SW 1271 (cell line): ENCODE data around the gene CREB5.

Experiments
- DNase-seq, 2 experiments: peaks; one replicate each; lab custom pipeline; 2025; lab: John Stamatoyannopoulos, UW

Gene CREB5

GRCh38 chr7:28685644-28686417 is 273.5 kb downstream of the CREB5 start:
- DNase-seq = peak; percentile 35 to 89

- DNase-seq = no peak
These were observed 274.1 kb downstream of the CREB5 start for GRCh38 chr7:28686418-28686800.

GRCh38 chr7:28687537-28687936 is 275.2 kb downstream of the CREB5 start:
- DNase-seq = no peak

GRCh38 chr7:28688174-28688573 is 275.9 kb downstream of the CREB5 start:
- no peak for DNase-seq

- DNase-seq = no peak
These were observed 276.3 kb downstream of the CREB5 start for GRCh38 chr7:28688651-28689050.

- DNase-seq = no peak
These were observed 283.3 kb downstream of the CREB5 start for GRCh38 chr7:28695300-28696295.

GRCh38 chr7:28697913-28698563 is 285.7 kb downstream of the CREB5 start:
- DNase-seq = no peak

- no peak for DNase-seq
These were observed 286.5 kb downstream of the CREB5 start for GRCh38 chr7:28698840-28699239.

- DNase-seq = no peak
These were observed 287.8 kb downstream of the CREB5 start for GRCh38 chr7:28700096-28700495.

GRCh38 chr7:28700790-28701203 is 288.5 kb downstream of the CREB5 start:
- DNase-seq = no peak

GRCh38 chr7:28701731-28702130 is 289.4 kb downstream of the CREB5 start:
- no peak for DNase-seq

- DNase-seq = no peak
These were observed 289.9 kb downstream of the CREB5 start for GRCh38 chr7:28702171-28702570.

GRCh38 chr7:28703037-28703765 is 290.9 kb downstream of the CREB5 start:
- no peak for DNase-seq

- DNase-seq = no peak
These were observed 292.4 kb downstream of the CREB5 start for GRCh38 chr7:28704706-28705105.

- no peak for DNase-seq
These were observed 293.0 kb downstream of the CREB5 start for GRCh38 chr7:28705350-28705749.

GRCh38 chr7:28706584-28706983 is 294.3 kb downstream of the CREB5 start:
- DNase-seq = no peak

- DNase-seq = no peak
These were observed 295.0 kb downstream of the CREB5 start for GRCh38 chr7:28707291-28707690.

GRCh38 chr7:28708033-28708951 is 296.0 kb downstream of the CREB5 start:
- DNase-seq = no peak

- DNase-seq = no peak
These were observed 297.4 kb downstream of the CREB5 start for GRCh38 chr7:28709748-28710147.

- DNase-seq = no peak
These were observed 298.8 kb downstream of the CREB5 start for GRCh38 chr7:28711114-28711513.
